GM23338 (cell line): ENCODE results near the gene PLPP4.

Experiments
- EZH2 ChIP-seq: fragments of 200-600 bp; sonication (generic); IDR thresholded peaks from one replicate; pipeline ENCODE4 v1.8.0; 2017; ENCODE audit warnings: antibody characterized with exemption, mild to moderate bottlenecking, low read depth; ENCODE audit not compliant: unreplicated experiment
- POLR2AphosphoS5 ChIP-seq: IDR thresholded peaks from 2 replicates; pipeline ENCODE4 v1.6.1; 2016; ENCODE audit warnings: antibody characterized with exemption, low read depth
- REST ChIP-seq: IDR thresholded peaks from one replicate; pipeline ENCODE4 v1.6.1; 2018; ENCODE audit warnings: antibody characterized with exemption; ENCODE audit not compliant: unreplicated experiment
- TF ChIP-seq, protein P1 (sequence below), 2 experiments: fragments of 200-600 bp in 1 of 2; sonication (generic) in 1 of 2; conservative IDR thresholded peaks; 2 replicates each; pipeline versions ENCODE4 v1.5.1 to v1.6.1; 2016 to 2017; ENCODE audit warnings: antibody characterized with exemption in 2 of 2, low read depth in 2 of 2, mild to moderate bottlenecking in 2 of 2, moderate library complexity in 1 of 2

- TF ChIP-seq, protein P1, sequence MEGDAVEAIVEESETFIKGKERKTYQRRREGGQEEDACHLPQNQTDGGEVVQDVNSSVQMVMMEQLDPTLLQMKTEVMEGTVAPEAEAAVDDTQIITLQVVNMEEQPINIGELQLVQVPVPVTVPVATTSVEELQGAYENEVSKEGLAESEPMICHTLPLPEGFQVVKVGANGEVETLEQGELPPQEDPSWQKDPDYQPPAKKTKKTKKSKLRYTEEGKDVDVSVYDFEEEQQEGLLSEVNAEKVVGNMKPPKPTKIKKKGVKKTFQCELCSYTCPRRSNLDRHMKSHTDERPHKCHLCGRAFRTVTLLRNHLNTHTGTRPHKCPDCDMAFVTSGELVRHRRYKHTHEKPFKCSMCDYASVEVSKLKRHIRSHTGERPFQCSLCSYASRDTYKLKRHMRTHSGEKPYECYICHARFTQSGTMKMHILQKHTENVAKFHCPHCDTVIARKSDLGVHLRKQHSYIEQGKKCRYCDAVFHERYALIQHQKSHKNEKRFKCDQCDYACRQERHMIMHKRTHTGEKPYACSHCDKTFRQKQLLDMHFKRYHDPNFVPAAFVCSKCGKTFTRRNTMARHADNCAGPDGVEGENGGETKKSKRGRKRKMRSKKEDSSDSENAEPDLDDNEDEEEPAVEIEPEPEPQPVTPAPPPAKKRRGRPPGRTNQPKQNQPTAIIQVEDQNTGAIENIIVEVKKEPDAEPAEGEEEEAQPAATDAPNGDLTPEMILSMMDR (conservative IDR thresholded peaks at IDR 0.05; ENCODE audit: low read depth in 2 of 2): no peak
- no peak for TF ChIP-seq REST
- TF ChIP-seq POLR2AphosphoS5: no peak
- no peak for TF ChIP-seq EZH2
These were observed 51.4 kb downstream of the PLPP4 start for GRCh38 chr10:120508393-120508792.
